ENCODE results near the gene MMP11. TPM values are rescaled to one million over a fixed set of nuclear protein-coding genes. Genes with fewer than 3 reads are reported as not detected.

Gene MMP11
- polyA plus RNA-seq, 1 donor, result 13.3 TPM

DNA sequence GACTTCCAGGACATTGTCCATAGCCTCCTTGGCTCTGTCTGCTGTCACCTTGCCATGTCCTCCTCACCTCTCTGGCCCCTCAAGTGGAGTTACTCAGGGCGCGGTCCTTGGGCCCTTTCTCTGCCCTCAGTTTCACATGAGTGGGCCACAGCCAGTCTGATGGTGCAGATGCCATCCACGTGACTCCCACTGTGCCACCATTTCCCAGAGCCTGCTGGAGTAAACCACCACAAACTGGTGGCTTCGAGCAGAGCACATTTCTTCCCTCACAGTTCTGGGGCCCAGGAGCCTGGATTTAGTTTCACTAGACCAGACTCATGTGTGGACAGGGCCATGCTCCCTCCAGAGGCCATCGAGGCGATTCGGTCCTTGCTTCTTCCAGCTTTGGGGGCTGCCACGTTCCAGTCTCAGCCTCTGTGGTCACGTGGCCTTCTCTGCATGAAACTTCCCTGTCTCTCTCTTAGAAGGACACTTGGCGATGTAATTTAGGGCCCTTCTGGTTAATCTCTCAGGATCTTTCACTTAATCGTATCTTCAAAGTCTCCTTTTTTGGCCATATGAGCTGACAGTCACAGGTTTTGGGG, 28.7 kb downstream of the MMP11 start:
- DNase-seq, result no peak

DNA sequence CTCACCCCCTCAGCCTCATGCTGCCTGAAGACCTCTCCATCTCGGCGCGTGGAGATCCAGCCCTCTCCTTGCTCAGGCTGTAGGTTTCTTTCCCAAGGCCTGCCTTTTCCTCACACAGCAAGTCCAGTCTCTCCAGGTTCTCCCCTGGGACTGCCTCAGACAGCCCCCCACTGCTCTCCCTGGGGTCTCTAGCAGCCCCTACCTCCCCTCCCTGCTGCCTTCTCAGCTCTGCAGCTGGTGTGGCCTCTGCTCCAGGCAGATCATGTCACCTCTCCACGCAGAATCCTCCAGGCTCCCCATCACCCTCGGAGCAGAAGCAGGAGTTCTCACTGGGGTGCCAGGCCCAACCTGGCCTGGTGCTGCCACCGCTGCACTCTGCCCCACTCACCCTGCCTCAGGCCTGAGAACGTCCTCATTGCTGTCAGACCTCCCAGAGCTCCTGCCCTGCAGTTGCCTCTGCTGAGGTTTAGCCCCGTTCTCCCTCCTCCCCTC, 29.3 kb downstream of the MMP11 start:
- no peak for DNase-seq

DNA sequence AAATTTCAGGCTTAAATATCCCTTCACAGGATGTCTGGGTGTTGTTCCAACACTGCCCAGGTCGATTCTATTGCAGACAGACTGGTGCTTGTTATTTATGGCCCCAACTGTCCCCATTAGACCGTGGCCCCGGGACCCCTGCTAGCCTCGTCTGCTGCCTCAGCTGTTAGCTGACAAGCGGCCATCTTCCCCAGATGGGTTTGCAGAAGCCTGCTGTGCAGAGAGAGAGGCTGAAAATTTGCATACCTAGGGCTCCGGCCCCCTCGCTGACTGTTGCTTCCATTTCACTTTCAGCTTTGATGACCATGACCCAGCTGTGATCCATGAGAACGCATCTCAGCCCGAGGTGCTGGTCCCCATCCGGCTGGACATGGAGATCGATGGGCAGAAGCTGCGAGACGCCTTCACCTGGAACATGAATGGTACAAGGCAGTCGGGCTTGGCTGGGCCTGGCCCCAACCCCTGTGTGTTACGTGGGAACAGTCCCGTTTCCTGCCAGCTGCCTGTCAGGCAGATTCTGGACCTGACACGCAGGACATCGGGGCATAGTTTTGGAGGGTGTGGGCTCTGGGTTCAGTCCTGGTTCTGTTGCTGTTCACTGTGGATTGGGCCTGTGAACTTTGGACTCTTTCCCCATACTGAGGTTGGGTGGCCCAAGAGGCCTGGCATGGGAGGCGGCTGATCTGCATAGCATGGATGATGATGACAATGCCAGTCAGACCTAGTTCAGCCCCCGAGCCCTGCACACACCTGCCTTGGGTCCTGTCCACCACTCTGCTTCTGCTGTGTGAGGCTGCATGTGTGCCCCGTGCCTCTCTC, 30.6 kb downstream of the MMP11 start:
- no peak for DNase-seq

DNA sequence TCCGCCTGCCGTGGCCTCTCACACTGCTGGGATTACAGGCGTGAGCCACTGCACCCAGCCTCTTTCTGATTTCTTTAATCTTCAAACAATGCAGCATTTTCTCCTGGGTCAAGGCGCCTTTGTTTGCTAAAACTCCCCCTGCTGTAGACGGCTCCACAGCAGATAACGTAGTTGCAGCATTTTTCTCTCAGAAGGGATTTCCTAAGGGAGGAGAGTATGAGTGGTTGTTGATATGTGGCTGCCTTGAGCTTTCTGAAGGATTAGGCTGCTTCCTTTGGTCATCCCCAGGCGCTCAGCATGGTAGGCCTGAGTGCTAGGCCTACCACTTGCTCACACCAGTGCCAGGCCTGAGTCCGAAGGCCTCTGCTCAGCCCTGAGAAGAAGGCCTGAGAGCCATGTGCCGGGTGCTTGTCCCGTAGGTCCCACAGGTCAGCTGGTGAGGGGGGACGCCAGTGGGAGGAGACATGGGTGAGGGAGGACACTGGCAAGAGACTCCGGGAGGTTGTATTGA, 32.2 kb downstream of the MMP11 start:
- DNase-seq, result no peak

DNA sequence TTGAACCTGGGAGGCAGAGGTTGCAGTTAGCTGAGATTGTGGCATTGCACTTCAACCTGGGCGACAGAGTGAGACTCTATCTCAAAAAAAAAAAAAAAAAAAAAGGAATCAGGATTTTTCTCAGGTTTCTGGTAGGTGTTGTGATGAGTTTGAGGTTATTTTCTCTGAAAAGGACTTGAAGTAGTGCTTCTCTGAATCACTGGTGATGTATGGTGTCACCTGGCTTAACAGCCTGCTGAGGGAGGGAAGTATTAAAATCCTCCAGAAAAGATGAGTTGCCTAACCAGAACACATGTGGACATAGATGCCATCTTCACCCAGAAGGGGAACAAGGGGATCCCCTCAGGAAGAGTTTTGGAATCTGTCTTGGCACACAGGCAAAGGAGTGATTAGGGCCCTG, 34.2 kb downstream of the MMP11 start:
- no peak for DNase-seq

DNA sequence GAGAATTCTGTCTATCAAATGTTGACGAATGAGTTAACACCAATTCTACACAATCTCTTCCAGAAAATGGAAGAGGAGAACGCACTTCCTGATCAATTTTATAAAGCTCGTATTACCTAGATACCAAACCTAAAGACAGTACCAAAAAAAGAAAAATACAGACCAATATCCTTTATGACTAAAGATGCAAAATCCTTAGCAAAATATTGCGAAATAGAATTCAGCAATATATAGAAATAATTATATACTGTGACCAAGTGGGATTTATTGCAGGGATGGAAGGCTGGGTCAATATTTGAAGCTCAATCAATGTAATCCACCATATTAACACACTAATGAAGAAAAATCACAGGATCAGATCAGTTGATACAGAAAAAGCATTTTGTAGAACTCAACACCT, 39.7 kb downstream of the MMP11 start:
- no peak for DNase-seq

DNA sequence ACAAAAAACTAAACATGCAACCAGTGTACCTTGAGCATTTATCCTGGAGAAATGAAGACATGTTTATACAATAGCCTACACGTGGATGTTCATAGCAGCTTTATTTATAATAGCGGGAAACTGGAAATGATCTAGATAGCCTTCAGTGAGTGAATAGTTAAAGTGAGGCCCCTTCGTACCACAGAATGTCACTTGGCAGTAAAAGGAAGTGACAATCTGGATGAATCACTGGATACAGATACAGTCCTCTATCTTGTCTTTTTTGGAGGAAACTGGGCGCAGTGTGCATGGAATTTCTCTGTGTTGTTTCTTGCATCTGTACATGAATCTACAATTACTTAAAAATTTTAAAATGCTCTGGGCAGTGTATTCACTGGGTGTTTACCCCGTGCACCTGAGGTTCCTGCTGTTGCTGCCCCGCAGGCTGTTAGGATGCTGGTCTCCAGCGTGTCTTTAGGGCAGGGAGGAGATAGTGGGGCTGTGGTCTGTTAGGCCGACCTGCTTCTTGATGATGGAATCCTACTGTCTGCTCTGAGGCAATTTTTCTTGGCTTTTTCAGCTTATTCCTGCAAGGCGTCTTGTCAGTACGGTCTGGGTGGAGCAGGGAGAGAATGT, 43.0 kb downstream of the MMP11 start:
- no peak for DNase-seq

DNA sequence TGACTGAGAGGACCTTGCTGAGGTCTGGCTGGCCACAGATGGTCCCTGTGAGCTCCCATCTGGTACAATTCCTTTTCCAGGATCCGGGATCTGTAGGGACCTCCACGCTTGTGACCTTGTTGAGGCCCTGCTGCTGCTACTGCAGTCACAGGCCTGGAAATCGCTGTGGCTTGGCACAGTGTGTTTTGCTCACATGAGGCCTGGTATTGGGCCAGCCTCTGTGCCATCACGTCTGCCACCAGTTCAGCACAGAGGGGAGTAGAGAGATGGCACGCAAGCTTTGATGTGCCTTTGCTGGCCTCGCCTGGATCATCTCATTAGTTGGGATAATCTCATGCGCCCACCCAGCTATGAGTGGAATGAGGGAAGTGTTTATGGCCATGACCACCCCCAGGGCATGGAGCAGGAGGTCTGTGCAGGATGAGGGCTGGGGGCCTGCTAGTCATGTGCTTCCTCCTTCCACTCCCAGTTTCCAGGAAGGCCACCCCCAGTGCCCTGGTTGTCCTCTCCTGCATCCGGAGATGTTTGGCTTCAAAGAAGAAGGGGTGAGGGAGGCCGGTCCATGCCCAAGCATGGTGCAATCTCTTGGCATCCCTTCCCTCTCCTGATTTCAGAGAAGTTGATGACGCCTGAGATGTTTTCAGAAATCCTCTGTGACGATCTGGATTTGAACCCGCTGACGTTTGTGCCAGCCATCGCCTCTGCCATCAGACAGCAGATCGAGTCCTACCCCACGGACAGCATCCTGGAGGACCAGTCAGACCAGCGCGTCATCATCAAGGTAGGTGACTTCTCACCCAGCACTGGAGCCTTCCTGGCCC, 43.7 kb downstream of the MMP11 start:
- no peak for DNase-seq

DNA sequence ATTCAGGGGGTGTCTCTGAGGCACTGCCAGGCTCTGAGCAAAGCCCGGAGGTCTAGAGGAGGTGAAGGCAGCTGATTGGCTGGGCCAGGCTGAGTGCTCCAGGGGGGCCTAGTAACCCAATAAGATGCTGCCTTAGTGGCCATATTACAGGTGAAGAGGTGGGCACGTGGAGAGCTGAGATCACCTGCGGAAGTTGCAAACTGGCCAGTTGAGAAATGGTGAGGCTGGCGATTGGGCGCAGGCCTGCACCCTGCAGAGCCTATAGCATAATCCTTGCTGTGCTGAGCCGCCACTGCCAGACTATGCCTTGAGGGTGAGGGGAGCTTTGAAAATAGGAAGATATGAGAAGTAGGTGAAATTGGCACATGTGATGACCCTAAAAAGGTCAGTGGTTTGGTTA, 44.5 kb downstream of the MMP11 start:
- DNase-seq, result no peak

DNA sequence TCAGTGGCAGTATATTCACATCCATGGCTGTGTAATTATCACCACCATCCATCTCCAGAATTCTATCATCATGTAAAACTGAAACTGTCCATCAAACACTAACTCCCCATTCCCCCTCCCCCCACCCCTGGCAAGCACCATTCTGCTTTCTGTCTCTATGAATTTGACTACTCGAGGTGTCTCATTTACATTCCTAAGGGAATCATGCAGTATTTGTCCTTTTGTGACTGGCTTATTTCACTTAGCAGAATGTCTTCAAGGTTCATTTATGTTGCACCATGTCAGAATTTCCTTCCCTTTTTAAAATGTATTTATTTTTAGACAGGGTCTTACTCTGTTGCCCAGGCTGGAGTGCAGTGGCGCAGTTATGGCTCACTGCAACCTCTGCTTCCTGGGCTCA, 45.9 kb downstream of the MMP11 start:
- no peak for DNase-seq

DNA sequence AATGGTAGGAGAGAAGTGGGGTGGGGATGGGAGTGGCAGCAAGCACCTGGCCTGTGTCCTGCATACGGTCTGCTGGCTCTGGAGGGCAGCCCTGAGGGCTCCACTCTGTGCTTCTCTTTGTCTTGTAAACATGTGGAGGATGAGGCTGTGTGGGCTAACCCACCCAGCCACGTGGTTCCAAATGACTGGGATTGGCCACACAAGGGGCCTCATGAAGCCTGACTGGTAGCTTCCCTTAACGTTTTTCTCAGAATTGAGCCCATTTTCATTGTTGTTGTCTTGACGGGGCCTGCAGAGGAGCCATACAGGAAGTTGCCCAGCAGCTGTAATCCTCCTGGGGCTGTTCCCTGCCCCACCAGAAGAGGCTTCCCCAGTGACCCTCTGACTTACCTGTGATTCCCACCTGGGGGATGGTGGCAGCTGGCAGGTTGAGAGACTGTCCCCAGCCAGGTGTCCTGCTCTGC, 48.1 kb downstream of the MMP11 start:
- no peak for DNase-seq

DNA sequence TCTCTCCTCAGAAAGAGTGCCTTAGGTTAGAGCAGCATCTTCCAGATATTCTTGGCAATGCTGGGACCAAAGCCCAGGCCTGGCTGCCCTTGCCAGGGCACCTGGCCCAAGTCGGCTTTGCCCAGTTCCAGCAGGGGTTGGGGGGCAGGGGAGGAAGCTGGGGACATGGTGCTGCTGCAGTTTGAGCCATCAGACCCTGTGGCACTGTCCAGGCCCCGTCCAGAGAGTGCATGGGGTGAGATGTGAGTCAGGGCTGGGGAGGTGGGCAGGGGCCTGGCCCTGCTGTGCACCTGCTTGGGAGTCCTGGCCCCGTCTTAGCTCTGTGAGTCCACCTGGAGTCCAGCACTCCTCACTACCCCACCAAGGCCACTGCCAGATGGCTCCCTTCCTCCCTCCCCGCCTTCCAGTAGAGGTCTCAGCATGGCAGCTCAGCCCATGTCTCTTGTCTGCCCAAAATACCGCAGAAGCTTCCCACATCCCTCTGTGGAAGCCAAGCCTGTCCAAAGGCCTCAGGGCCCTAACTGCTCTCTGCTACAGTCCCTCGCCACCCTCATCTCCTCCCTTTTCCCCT, 49.5 kb downstream of the MMP11 start:
- DNase-seq, result no peak

DNA sequence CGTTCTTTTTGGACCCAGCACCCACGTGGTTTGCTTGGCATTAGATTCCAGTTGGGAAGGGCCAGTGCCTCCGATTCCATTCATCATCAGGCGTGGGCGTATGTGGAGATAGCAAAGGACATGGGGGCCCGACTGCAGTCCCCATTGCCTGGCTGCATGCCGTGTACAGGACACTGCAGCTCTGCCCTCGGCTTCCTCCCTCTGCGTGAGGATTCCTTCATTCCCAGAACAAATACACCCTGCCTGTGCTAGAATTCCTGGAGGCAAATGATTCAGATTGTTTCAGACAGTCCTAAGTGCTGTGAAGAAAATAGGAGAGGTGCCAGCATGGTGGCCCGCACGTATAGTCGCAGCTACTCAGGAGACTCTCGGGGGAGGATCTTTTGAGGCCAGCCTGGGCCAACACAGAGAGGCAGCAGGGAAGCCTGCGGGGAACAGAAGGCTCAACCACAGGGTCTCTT, 50.7 kb downstream of the MMP11 start:
- no peak for DNase-seq

DNA sequence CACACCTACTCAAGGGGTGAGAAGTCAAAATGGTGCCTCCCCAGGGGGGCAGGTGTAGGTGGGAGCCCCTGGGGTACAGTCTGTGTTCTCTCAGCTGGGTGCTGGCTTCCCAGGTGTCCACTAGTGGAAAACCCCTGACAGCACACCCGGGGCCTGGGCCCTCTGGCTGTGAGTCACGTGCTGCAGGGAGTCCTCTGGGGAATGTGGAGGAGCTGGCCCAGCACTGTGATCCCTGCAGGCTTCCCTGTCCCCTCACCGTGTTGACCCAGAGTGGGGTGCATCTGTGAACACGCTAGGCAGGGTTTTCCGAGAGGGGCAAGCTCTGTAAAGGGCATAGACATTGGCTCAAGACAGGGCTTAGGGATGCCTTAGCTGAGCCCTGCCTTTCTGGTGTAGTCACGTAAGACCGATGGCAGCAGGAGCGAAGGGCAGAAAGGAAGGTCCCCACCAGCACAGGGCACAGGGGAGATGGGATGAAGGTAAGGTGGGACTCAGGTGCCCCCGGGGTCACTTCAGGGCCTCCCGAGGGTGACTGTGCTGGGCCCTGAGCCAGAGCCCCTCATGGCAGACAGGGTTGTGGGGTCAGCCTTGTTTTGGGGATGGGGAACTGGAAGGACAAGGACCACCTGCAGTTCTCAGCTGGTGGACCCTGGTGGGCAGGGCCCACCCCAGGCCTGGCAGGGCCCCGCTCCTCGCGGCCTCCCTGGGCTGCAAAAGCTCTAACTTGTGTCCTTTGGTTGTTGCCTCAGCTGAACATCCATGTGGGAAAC, 52.0 kb downstream of the MMP11 start:
- DNase-seq, result no peak

DNA sequence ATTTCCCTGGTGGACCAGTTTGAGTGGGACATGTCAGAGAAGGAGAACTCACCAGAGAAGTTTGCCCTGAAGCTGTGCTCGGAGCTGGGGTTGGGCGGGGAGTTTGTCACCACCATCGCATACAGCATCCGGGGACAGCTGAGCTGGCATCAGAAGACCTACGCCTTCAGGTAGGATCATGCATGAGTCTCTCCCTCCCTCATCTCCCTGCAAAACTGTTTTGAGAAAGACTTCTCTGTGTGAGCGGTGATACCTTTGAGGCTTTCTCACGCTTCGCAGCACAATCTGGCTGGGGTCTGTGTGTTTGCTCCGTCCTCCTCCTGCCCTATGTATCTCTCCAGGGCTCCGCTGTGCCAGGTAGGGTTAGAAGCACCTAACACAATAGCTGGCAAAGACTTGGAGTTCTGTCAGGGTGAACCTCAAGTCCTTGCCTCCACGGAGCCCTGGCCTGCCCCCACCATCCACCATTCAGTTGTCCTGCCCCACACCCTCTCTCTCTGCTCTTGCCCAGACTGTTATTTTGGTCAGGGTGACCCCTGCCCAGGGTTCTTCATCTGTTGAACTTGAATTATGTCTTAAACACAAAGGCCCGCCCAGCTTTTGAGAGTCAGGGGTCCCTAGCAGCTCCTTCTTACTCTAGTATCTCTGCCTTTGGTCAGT, 52.7 kb downstream of the MMP11 start:
- DNase-seq, result no peak

DNA sequence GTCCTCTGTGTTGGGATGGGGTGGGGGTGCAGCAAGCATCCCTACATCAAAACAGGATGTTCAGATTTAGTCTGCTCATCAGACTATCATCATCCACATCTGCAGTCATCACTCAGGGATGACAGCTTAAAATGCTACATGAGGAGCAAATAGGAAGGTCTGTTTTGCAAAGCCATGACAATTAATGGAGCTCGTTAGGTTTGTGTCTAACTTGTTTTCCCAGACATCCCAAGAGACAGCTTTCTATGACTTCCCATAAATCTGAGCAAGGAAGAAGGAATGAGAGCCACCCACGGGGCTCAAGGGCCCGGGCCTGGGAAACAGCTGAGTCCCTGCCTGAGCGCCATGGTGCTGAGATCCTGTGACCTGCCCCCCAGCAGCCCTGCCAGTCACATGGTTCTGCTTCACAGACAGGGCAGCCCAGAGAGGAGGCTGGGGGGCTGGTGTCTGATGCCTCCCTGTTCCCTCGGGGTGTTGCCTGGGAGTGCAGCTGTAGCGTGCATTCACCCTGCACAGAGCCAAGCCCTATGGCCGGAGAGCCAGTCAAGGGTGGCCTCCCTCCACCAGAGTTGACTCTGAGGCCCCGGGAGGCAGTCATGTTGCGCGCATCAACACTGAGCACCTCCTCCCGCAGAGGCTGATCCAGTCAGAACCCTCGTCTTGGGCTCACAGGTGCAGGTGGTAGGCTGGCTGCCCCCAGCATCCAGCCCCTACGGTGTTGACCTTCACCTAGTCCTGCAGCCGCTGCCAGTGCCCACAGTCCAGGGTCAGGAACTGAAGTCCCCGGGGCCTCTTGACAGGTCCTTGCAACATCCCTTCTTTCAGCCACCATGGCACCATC, 54.1 kb downstream of the MMP11 start:
- DNase-seq, result no peak

DNA sequence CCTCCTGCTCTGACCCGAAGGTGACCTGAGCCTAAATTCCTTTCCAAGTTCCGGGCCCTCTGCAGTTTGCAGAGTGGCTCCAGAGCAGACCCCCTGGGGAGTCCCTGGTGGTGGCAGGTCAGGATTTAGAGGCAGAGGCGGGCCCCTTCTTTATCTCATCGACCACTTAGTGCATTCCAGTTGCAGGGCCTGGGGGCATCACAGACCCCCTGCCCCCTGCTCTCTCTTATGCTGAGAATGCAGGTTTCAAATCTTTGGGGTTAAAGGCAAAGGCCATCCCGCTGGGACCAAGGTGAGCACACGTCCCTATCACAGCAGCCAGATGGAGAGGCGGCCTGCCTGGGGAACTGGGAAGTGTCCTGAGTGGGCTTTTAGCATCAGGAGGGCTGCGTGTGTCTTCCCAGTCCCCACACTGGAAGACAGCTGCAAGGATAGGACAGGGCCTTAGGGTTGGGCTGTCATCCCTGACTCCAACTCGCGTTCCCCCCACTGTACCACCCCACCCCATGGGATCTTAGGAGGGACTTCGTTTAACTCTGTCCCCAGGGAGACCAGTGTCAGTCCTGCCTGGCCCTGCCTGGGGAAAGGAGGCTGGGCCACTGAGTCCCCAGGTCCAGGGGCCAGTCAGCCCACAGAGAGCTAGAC, 54.8 kb downstream of the MMP11 start:
- DNase-seq, result no peak

DNA sequence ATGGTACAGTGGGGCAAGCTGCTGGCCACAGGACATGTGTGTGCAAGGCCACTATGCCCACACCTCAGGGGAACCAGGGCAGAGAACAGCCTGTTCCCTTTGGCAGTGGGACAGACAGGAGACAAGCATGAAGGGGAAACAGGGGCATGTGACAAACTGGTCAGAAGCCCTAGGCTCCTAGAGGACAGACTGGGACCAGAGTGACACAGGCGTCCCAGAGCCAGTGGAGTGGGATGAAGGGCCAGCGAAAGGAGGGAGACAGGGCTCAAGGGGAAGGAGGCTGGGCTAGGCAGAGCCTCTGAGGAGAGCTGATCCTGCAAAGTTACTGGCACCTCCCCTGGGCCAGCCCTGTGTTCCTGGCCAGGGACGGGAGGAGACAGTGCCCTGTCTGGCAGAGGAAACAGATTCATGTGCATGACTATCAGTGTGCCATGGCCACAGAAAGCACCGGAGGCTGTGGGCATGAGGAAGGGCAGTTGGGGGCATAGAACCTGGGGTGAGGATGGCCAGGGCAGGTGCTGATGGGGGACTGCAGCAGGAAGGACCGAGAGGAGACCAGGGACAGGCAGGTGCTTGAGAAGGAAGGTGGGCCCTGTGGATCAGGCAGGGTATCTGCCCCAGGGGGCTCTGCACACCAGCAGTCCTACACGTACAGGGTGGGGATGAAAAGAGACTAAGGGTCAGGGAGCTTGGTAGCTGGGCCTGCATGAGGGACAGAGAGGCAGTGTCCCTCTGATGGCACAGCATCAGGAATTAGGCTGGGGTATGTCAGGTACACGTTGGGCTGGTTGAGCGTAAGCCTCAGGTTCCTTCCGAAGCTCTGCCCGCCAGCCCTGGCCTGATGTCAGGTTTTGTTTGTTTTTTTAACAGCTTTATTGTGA, 56.4 kb downstream of the MMP11 start:
- DNase-seq, result no peak
